Skeletal muscle cell (primary cell): ENCODE measurements around the gene MACROD2.

Experiments
- DNase-seq: peaks from one replicate; pipeline ENCODE4 v3.0.0-alpha.2; 2010; ENCODE audit warnings: low read depth
- H3K4me3 ChIP-seq: 2 replicates; pipeline ENCODE4 v1.5.1; 2011; ENCODE audit warnings: low read depth, mild to moderate bottlenecking, control low read depth, low read length, moderate library complexity

The MACROD2 gene

DNA sequence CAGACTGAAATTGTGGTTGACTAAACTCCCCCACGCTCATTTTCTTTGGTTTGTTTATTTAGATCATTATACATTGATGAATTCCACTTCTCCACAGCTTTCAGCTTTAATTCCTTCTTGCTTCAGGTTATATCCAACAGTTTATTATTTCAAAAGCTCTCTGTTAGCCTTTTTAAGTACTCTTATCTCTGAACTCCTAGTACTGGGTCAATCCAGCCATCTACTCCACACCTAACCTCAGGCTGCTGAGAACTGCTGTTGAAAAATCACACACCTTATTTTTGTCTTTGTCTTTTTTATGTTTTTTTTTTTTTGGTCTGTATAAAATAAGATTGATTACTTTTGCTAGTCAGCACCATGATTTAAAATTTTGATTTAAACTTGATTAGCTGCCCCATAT lies 309.2 kb downstream of the MACROD2 start:
- no peak overlapping the region for H3K4me3 ChIP-seq
- DNase-seq: no peak

GRCh38 chr20:14307956-14308355 lies 312.6 kb downstream of the MACROD2 start:
- no peak for DNase-seq
- no peak overlapping the region for H3K4me3 ChIP-seq

DNA sequence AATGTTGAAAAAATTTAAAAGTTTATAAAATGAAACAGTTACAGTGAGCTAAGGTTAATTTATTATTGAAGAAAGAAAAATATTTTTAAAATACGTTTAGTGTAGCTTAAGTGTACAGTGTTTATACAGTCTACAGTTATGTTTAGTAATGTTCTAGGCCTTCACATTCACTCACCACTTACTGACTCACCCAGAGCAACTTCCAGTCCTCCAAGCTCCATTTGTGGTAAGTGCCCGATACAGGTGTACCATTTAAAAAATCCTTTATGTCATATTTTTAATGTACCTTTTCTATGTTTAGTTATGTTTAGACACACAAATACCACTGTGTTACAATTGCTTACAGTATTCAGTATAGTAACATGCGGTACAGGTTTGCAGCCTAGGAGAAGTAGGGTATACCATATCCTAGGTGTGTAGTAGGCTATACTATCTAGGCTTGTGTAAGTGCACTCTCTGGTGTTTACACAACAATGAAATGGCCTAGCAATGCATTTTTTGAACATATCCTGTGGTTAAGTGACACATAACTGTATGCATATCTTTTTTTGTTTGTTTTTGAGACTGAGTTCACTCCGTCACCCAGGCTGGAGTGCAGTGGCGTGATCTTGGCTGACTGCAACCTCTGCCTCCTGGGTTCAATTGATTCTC lies 315.8 kb downstream of the MACROD2 start:
- no peak for DNase-seq
- H3K4me3 ChIP-seq: no peak overlapping the region

GRCh38 chr20:14312001-14312400 lies 316.7 kb downstream of the MACROD2 start:
- H3K4me3 ChIP-seq: no peak overlapping the region
- DNase-seq: no peak

DNA sequence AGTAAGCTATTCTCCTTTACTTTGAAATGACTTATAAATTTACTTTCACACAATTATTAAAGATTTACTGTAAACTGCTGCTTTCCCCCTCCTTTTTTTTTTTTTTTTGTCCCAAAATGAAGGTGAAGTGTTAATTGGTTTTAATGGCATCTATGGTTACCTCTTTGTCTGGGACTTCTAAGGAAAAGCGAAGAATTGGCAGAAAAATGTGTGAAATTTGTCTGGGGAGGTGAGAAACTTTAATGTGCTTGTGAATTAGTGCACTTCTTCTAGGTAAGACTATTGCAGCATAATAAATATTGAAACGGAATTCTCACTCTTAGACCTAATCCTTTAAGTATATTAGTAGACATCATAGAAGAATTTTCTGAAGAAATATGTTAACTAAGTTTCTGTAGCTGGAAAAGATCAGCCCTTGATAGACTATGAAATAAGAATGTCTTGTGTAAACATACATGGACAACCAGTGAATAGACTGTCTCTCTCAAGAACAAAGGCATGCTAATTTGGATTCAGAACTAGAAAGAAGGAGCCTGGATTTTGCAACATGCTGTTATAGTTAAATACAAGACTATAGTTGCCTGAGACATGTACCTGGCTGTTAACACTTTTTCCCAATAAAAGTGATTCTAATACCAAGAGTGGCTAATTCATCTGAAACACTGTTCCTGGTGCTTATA lies 318.2 kb downstream of the MACROD2 start:
- no peak for DNase-seq
- H3K4me3 ChIP-seq: no peak overlapping the region

DNA sequence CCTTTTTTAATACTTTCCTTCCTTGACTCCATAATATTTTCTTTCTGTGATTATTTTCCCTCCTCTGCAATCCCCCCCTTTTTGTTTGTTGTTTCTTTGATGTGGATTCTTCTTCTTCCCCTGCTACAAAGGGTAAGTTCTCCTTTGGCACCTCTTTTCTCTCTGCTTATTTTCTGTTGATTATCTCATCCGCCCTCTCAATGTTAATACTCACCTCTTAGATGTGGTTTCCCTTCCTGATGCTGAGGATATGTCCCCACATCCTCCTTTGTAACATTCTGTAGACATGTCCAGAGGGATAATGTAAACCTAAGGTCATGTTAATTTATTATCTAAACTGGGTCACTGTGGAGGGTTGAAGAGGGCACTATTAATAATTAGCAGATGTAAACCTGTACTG lies 324.4 kb downstream of the MACROD2 start:
- no peak overlapping the region for H3K4me3 ChIP-seq
- no peak for DNase-seq

DNA sequence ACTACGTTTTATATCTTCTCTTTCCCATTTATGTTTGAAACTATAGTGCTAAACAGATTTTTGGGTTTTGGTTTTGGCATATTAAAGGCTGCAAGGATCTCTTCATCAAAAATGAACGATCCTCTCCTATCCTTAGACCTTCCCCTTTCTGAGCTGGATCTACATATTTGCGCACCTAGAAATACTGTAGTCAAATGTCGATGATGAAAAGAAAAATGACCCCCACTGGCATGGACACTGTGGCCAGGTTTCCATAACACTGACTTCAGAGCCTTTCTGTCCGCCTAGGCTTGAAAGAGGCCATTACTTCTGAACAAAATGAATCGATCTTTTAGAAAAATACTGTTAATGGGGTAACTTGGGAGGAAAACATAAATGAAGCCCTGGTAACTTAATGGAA lies 336.3 kb downstream of the MACROD2 start:
- DNase-seq: no peak
- H3K4me3 ChIP-seq: no peak overlapping the region

DNA sequence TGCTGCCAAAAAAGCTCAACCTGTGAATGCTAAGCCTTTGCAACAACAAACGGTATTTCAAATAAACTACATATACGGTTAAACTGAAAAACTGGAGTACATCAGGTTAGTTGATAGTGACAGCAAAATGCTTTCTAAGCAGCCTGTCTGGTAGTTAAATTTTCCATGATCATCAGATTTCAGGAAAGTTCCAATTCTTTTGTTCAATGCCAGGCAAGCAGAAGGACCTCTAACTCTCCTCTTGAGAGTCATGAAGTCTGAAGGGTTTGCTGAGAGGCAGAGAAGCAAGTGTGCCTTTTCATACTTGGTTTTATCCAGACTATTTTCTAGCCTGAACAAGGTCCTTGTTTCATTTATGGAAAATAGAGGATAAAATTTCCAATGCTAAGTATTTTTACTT lies 337.6 kb downstream of the MACROD2 start:
- no peak overlapping the region for H3K4me3 ChIP-seq
- no peak for DNase-seq

- H3K4me3 ChIP-seq: peak overlapping the region; percentile 12
- DNase-seq: no peak
Measured at GRCh38 chr20:14333721-14334120, 338.4 kb downstream of the MACROD2 start.

GRCh38 chr20:14334306-14334930 lies 339.1 kb downstream of the MACROD2 start:
- H3K4me3 ChIP-seq: peak overlapping the region; percentile 12
- peak; percentile 45 for DNase-seq

- DNase-seq: no peak
- H3K4me3 ChIP-seq: peak overlapping the region; percentile 20
Measured at GRCh38 chr20:14335052-14335451, 339.7 kb downstream of the MACROD2 start.

- peak overlapping the region; percentile 41 for H3K4me3 ChIP-seq
- DNase-seq: no peak
Measured at GRCh38 chr20:14336686-14337085, 341.4 kb downstream of the MACROD2 start.

DNA sequence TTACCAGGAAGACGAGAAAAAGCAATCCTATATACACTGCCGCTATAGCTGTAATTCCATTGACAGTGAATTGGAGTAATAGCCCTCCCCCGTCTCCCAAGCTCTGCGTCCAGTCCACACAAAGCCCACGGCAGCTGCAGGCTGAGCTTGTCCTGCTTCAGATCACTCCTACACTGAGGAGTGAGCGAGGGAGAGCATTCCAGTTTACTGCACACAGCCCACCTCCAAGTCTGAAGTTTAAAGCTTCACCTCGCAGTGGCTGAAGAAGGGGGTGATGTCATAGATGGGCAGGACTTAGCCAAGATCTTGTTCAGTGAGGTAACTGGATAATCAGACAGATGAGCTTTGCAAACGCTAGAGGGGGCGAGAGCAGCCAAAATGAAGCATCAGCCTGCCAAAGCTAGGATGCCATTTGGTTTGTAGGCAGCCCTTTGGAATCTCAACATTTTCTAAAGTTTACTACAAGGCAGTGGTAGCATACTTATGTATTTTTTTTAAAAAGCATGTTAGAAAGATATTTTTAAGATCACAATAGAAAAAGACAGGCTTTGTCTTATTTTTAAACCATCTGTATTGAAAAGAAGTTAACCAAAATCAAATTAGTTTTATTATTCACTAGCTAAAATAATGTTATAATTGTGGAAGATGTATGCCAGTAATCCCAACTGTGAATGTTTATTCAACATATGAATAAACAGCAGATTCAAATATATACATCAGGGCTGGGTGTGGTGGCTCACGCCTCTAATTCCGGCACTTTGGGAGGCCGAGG lies 342.3 kb downstream of the MACROD2 start, which contains the start of gene FLRT3:
Gene FLRT3, minus strand, starts transcription at position 213 of the 772 bp plus-strand sequence. CDS start 10,106 bp downstream, outside the sequence.
- DNase-seq: peak; percentile 97
- H3K4me3 ChIP-seq: peak within 1 kb of the TSS; percentile 41

GRCh38 chr20:14341801-14342200 lies 346.5 kb downstream of the MACROD2 start:
- no peak overlapping the region for H3K4me3 ChIP-seq
- peak; percentile 67 for DNase-seq

- DNase-seq: no peak
- no peak overlapping the region for H3K4me3 ChIP-seq
Measured at GRCh38 chr20:14342918-14343317, 347.6 kb downstream of the MACROD2 start.

- no peak for DNase-seq
- no peak overlapping the region for H3K4me3 ChIP-seq
Measured at GRCh38 chr20:14343491-14344065, 348.3 kb downstream of the MACROD2 start.

DNA sequence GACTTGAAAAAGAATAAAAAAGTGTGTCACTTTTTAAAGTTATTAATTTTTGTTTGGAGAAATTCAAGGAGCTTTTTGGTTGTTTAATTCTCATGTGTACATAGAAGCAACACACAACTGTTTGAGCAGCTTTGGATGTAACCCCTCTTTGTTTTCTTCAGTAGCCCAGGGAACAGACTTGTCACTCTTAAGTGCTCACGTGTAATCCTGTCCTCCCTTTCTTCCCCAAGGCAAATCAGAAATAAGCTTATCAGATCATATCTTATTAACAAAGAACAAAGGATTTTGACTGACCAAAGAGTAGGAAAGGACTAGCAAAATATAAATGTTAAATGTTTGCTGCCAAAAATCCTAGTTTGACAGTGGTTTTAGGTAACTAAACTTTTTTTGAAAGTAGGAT lies 349.4 kb downstream of the MACROD2 start:
- no peak for DNase-seq
- no peak overlapping the region for H3K4me3 ChIP-seq

DNA sequence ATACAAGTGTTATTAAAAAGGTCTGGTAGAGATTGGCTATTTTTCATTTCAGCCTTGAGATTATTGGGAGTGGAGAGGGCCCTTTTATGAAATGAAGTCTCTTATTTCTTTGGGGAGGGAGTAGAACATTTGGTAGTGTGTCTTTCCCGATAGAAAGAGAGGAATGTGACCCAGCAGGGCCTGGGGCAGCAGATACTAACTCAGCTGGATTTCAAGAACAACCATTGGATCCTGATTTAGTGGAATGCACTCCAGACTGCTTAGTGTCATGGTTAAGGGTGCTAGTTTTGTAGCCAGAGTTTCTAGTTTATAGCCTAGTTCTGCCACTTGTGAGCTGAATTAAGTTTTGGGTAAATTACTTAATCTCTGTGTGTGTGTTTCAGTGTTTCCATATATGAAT lies 360.5 kb downstream of the MACROD2 start:
- DNase-seq: no peak
- H3K4me3 ChIP-seq: no peak overlapping the region

DNA sequence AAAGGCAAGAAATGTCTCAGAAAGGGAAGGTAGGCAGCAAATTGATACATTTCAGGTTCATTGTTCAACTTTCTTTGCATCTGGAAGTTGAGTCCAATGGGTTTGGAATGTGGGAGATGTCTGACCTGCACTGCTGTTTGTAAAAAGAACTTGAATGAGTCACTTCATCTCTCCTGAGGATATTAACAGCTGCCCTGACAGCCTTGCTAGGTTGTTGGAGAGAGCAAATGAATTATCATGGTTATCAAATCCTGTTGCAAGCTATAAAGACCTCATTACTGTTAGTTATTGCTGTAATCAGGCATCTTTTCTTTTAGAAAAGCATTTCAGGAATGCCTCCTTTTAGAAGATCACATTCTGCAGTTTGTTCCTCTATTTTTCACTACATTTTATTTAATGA lies 365.1 kb downstream of the MACROD2 start:
- DNase-seq: peak; percentile 60
- no peak overlapping the region for H3K4me3 ChIP-seq
